SH-SY5Y (cell line): ENCODE data around the gene RIC1.

Experiments used
- GATA2 ChIP-seq: IDR thresholded peaks from 2 replicates; pipeline ENCODE4 v1.6.1; 2011; ENCODE audit warnings: mild to moderate bottlenecking, low read depth, low read length
- GATA3 ChIP-seq: IDR thresholded peaks from 2 replicates; pipeline ENCODE4 v1.6.1; 2011; ENCODE audit warnings: low read depth, mild to moderate bottlenecking, low read length, moderate library complexity

The RIC1 gene

DNA sequence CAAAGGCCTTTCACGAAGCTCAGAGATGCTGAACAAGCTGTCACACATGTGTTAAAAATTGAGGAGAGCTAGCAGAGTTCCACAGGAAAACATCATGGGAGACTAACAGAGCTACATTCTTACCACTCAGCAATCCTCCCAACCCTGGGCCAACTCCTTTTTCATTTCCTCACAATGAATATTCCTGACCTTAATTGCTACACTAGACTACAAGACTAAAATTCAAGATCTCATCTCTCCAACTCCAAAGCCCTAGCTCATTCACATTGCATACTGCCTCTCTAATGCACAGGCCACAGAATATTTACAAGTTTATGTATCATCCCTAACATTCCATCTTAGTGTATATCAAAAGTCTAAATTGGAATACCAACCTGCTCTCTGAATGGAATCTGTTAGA is 182.8 kb downstream of the RIC1 start:
- no peak for TF ChIP-seq GATA3
- no peak for TF ChIP-seq GATA2

DNA sequence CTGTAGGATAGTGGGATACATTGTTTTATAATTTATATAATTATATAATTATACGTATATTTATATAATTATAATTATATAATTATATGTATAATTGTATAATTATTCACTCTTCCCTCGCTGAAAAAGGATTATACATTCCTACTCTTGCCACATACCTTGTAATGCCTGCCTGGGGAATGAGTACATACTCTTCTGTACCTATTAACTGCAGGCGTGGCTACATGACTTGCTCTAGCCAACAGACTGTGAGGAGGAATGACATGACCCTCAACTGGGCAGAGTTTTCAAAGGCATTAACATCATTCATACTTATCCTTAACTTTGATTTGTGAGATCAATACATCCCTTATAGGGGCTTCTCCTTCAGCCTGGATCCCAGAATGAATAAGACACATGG is 184.9 kb downstream of the RIC1 start:
- no peak for TF ChIP-seq GATA2

DNA sequence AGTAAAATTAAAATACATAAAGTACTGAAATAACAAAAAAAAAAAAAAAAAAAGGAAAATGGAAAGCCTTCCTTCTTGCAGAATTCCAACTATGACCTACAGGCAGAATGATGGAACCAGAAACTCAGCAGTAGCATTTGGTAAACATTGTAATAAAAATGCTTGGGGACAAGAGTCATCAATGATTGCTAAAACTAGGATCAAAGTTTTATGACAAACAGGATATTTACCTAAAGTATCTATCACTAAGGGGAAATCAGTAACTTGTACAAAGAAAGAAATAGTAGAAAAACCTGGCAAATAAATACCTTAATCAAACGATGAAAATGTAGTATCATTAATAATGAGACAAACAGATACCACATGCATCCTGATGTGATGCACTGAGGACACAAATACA is 186.6 kb downstream of the RIC1 start:
- TF ChIP-seq GATA3, result no peak
- TF ChIP-seq GATA2, result no peak

DNA sequence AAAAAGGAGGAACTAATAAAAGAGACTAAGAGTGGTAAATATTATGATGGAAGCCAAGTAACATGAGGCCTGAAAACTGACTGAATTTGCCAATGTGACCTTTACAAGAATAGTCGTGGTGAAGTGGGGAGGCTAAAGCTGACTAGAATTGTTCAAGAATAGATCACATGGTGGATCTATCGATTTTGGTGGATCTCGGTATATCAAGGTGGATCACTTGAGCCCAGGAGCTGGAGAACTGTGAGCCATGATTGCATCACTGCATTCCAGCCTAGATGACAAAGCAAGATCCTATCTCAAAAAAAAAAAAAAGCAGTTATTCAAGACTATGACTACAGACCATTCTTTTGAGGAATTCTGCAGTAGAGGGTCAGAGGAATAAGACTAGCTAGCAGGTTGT is 189.0 kb downstream of the RIC1 start:
- TF ChIP-seq GATA2, result no peak
- no peak for TF ChIP-seq GATA3

DNA sequence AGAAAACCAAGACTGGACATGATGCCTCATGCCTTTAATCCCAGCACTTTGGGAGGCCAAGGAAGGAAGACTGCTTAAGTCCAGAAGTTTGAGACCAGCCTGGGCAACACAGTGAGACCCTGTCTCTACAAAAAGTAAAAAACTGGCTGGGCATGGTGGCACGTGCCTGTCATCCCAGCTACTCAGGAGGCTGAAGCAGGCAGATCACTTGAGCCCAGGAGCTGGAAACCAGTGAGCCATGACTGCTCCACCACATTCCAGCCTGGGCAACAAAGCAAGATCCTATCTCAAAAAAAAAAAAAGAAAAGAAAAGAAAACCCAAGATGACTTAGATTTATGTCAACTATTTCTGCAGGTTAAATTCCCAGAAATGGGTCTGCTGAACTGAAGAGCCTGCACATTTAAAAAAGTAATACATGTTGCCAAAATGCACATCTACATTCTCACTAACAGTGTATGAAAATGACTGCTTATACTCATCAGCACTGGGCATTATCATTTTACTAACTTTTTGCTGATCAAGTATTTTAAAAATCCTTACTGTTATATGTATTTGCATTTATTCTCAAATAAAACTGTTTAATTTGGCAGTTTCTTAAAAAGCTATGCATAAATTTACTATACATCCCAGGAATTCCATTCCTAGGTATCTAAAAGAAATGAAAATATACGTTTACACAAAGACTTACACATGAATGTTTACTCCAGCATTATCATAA is 189.7 kb downstream of the RIC1 start:
- TF ChIP-seq GATA3, result no peak
- no peak for TF ChIP-seq GATA2

DNA sequence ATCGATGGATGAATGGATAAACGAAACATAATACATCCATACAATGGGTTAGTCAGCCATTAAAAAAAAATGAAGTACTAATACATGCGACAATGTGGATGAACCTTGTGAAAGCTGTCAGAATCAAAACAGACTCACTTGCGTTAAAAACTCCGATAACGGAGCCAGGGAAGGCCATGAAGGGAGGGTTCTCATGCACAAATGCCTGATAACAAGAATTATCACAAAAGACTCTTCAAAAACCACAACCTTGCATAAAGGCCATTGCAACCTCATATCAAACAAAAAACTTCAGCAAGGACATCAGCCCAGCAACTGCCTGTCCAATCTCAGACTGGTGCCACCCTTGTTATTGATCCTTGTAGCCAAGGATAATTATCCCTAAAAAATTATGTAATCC is 190.3 kb downstream of the RIC1 start:
- no peak for TF ChIP-seq GATA3
- no peak for TF ChIP-seq GATA2

DNA sequence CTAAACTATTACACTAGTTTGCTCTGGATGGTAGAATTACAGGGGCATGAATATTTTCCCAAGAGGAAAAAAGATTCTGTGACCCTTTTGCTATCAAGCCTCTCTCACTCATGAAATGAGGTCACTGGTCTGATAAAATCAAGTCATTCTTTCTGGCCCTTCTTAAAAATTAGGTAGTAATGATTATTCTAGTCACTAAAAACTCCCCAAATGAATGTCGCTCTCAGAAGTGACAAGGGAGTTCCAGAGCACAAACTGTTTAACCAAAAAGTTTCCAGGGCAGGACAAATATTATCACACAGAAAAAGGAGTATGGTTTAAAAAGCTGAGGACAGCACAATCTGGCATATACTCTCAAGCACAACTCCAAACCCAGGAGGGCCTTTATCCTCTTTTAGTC is 191.5 kb downstream of the RIC1 start:
- TF ChIP-seq GATA3 (no peak), GATA2 (no peak)

DNA sequence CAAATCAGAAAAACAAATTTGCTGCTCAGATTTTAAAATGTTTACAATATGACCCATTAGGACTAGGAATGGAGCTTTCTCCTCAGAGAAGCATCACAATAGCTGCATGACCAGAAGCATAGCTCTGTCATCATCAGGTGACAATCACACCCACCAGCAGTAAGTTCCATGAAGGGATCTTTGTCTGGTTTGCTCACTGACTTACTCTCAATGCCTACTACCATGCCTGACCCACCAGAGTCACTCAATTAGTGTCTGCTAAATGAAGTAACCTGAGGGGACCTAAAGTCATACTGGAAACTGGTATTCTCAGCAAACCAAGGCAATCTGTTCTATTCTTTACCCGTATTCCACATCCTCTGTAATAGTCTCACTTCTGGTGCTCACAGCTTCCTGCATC is 196.3 kb downstream of the RIC1 start:
- TF ChIP-seq GATA3 (no peak), GATA2 (no peak)
